Breast epithelium (tissue), 4 donors: ENCODE data around the gene THOC6. TPM values are rescaled to one million over a fixed set of nuclear protein-coding genes. Genes with fewer than 3 reads are reported as not detected.

Experiments used
- DNase-seq, 2 donors: peaks; one replicate each; pipeline ENCODE4 v3.0.0-alpha.2; 2019; ENCODE audit warnings: low spot score in 2 of 2
- H3K27ac ChIP-seq, 2 donors: fragments of 200-600 bp; sonication (generic) in 1 of 2; one replicate each; pipeline ENCODE4 v1.5.1; 2016 to 2019; ENCODE audit warnings: mild to moderate bottlenecking in 1 of 2
- H3K27me3 ChIP-seq, 2 donors: fragments of 200-600 bp; sonication (generic) in 1 of 2; one replicate each; pipeline versions ENCODE4 v1.5.1 to v1.6.0; 2017 to 2019; ENCODE audit warnings: control low read depth in 1 of 2, mild to moderate bottlenecking in 1 of 2
- H3K36me3 ChIP-seq: fragments of 200-600 bp; one replicate; pipeline ENCODE4 v1.5.1; 2019
- H3K4me1 ChIP-seq, 2 donors: fragments of 200-600 bp; sonication (generic); one replicate each; pipeline ENCODE4 v1.5.1; 2016 to 2019; ENCODE audit warnings: control low read depth in 1 of 2
- H3K4me3 ChIP-seq, 3 donors: fragments of 200-600 bp; sonication (generic); 1 replicate in 2 of 3; 2 replicates in 1 of 3; pipeline ENCODE4 v1.5.1; 2016 to 2019; ENCODE audit warnings: mild to moderate bottlenecking in 3 of 3, moderate library complexity in 2 of 3
- H3K9me3 ChIP-seq, 2 donors: fragments of 200-600 bp; sonication (generic) in 1 of 2; one replicate each; pipeline ENCODE4 v1.5.1; 2016 to 2019; ENCODE audit warnings: control low read depth in 1 of 2
- CTCF ChIP-seq, 3 donors: fragments of 450-650 bp; IDR thresholded peaks; one replicate each; pipeline ENCODE4 v1.5.1; 2016 to 2017; ENCODE audit warnings: antibody characterized with exemption in 3 of 3, mild to moderate bottlenecking in 3 of 3, moderate library complexity in 3 of 3
- POLR2A ChIP-seq: fragments of 450-650 bp; IDR thresholded peaks from one replicate; pipeline ENCODE4 v1.6.1; 2016; ENCODE audit warnings: antibody characterized with exemption, mild to moderate bottlenecking, moderate library complexity
- POLR2AphosphoS5 ChIP-seq, 3 donors: sonication (generic); formaldehyde crosslinking; IDR thresholded peaks; one replicate each; pipeline ENCODE4 v1.6.1; 2017; ENCODE audit warnings: antibody characterized with exemption in 3 of 3
- intact Hi-C: fragments of 100-400 bp; cut with DNase I; formaldehyde crosslinking; loops from one replicate; pipeline ENCODE4 v1.15.1; 2023; ENCODE audit warnings: low total_unique reads
- total RNA-seq, 3 donors: library from RNA; depleted of rRNA; stranded (reverse); fragments of >200 nt; gene quantifications; one replicate each; pipeline ENCODE4 v1.1.0, GENCODE V29; 2016

Gene THOC6
- total RNA-seq, 3 donors from 2014 or later: 15.5 to 26.1 (median 18.4) TPM

GRCh38 chr16:3020247-3020603 is 3.6 kb upstream of the THOC6 start, which contains the start of gene TNFRSF12A:
Gene TNFRSF12A, plus strand, starts transcription at chr16:3020368. Its CDS starts 30 bp downstream, at chr16:3020398.
- H3K27ac ChIP-seq: peak within 1 kb of the TSS; percentile 96 to 98
- no peaks in the 10 kb centered on the region for H3K36me3 ChIP-seq
- peaks cover 3 to 11% of the 10 kb centered on the region in 2 donors for H3K27me3 ChIP-seq
- peak; percentile 76 to 78 for DNase-seq
- intact Hi-C loops: no loop called here
- TF ChIP-seq POLR2A: peak; percentile 33
- peak in 1 of 3 donors; percentile 51 for TF ChIP-seq POLR2AphosphoS5 (IDR thresholded peaks at IDR 0.05)
- TF ChIP-seq CTCF (IDR thresholded peaks at IDR 0.05): no peak
- H3K9me3 ChIP-seq: no peaks in the 10 kb centered on the region
- peak within 1 kb of the TSS; percentile 52 to 88 (median 70) for H3K4me3 ChIP-seq
- H3K4me1 ChIP-seq: peaks cover 15 to 16% of the 10 kb centered on the region in 2 donors

DNA sequence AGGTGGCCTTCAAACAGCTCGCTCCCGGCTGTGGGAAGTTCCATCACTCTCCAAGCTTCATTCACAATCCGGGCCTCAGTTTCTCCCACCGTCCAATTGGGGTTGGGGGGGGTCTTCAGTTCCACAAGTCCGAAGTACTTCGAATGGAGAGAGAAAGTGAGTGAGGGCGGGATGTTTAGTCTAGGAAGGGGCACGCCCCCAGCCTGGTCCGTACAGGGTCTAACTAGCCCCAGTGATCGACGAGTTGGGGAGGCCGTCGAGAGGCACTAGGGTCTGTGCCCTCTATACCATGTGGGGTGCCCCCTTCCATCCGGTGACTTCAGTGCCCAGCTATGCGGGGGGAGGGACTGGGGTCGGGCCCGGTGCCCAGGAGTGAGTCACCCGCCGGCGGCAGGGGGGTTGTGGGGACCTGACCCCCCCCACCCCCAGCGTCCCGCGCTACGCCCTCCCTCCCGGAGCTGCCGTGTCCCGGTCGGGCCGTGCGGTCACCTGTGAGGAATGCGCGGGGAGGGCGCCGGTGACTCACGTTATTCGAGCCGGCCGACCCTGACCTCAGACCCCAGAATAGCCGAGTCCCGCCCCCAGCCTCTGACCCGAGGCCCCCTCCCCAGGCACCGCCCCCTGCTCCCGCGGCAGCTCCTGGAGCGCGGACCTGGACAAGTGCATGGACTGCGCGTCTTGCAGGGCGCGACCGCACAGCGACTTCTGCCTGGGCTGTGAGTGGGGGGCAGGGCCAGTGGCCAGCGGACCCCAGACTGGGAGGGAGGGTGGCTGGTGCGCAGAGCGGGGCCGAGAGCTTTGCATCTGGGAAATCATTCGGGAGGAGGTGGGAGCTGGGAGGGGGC is 3.0 kb upstream of the THOC6 start:
- intact Hi-C loops: no loop called here
- Histone ChIP-seq H3K27me3 (peaks cover 3 to 11% of the 10 kb centered on the region in 2 donors), H3K27ac (peak overlapping the region; percentile 96 to 98), H3K4me1 (peaks cover 15 to 16% of the 10 kb centered on the region in 2 donors), H3K36me3 (no peaks in the 10 kb centered on the region), H3K4me3 (peak overlapping the region; percentile 52 to 88 (median 70)), H3K9me3 (no peaks in the 10 kb centered on the region)
- peak; percentile 91 to 93 for DNase-seq
- TF ChIP-seq POLR2A: peak; percentile 4
- TF ChIP-seq CTCF (IDR thresholded peaks at IDR 0.05): no peak
- TF ChIP-seq POLR2AphosphoS5 (IDR thresholded peaks at IDR 0.05): peak; percentile 68 to 93 (median 87)

- intact Hi-C loops: no loop called here
- peak; percentile 83 to 84 for DNase-seq
- Histone ChIP-seq H3K27me3 (peaks cover 3 to 11% of the 10 kb centered on the region in 2 donors), H3K4me1 (peaks cover 15 to 16% of the 10 kb centered on the region in 2 donors), H3K36me3 (no peaks in the 10 kb centered on the region), H3K27ac (peak overlapping the region; percentile 96 to 98), H3K9me3 (no peaks in the 10 kb centered on the region), H3K4me3 (peak overlapping the region; percentile 52 to 88 (median 70))
- TF ChIP-seq CTCF (IDR thresholded peaks at IDR 0.05): peak in 2 of 3 donors; percentile 24 to 25
- TF ChIP-seq POLR2A: no peak
Measured at GRCh38 chr16:3021449-3022207, 2.2 kb upstream of the THOC6 start.

DNA sequence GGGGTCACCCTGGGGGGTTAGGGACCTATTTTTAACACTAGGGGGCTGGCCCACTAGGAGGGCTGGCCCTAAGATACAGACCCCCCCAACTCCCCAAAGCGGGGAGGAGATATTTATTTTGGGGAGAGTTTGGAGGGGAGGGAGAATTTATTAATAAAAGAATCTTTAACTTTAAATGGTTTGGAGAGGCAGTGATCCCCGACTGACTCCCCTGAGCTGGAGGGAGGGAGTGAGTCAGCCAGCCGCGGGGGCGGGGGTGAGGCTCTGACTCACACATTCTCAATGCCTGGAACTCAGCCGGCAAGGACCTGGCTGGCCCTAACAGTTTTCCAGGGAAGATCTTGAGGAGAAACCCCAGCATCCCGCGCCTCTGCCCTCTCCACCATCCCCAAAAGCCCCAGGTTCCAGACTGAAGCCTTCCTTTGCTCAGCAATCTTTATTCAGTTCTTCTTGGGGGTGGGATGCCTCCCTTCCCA is 1.6 kb upstream of the THOC6 start:
- Histone ChIP-seq H3K27me3 (peaks cover 3 to 10% of the 10 kb centered on the region in 2 donors), H3K36me3 (no peaks in the 10 kb centered on the region), H3K9me3 (no peaks in the 10 kb centered on the region), H3K4me1 (peaks cover 15 to 16% of the 10 kb centered on the region in 2 donors), H3K4me3 (peak overlapping the region; percentile 52 to 88 (median 70)), H3K27ac (peak overlapping the region; percentile 96 to 98)
- TF ChIP-seq POLR2AphosphoS5 (IDR thresholded peaks at IDR 0.05) (peak; percentile 65 to 80 (median 68)), POLR2A (no peak), CTCF (IDR thresholded peaks at IDR 0.05) (peak in 1 of 3 donors; percentile 13)
- DNase-seq: peak; percentile 92 to 96
- intact Hi-C loops: no loop called here
